MM.1S (cell line): ENCODE results near the gene APEX2.

Experiments
- DNase-seq: peaks from one replicate; pipeline ENCODE4 v3.0.0-alpha.2; 2015
- H2AFZ ChIP-seq: fragments of 300-600 bp; sonication (generic); 2 replicates; pipeline ENCODE4 v1.6.0; 2016; ENCODE audit warnings: antibody characterized with exemption, low read length
- H3F3A ChIP-seq: fragments of 300-600 bp; sonication (generic); 2 replicates; pipeline ENCODE4 v1.6.1; 2016; ENCODE audit warnings: mild to moderate bottlenecking, antibody characterized with exemption, low read length, moderate library complexity, mixed read lengths; ENCODE audit not compliant: insufficient read depth
- H3K27ac ChIP-seq: fragments of 300-600 bp; sonication (generic); 2 replicates; pipeline ENCODE4 v1.5.1; 2016; ENCODE audit warnings: mild to moderate bottlenecking, low read length
- H3K27me3 ChIP-seq: fragments of 300-600 bp; sonication (generic); replicated peaks from 2 replicates; pipeline ENCODE4 v1.6.0; 2016; ENCODE audit warnings: low read length; ENCODE audit not compliant: insufficient read depth
- H3K36me3 ChIP-seq: fragments of 300-600 bp; sonication (generic); replicated peaks from 2 replicates; pipeline ENCODE4 v1.6.1; 2016; ENCODE audit warnings: mild to moderate bottlenecking, low read length, mixed read lengths; ENCODE audit not compliant: insufficient read depth
- H3K4me1 ChIP-seq: fragments of 300-600 bp; sonication (generic); 2 replicates; pipeline ENCODE4 v1.6.1; 2016; ENCODE audit warnings: low read length, mixed read lengths
- H3K4me2 ChIP-seq: fragments of 300-600 bp; sonication (generic); 2 replicates; pipeline ENCODE4 v1.6.0; 2016; ENCODE audit warnings: low read depth, low read length
- H3K4me3 ChIP-seq: fragments of 300-600 bp; sonication (generic); 2 replicates; pipeline ENCODE4 v1.5.1; 2016; ENCODE audit warnings: low read length, mixed read lengths
- H3K79me2 ChIP-seq: fragments of 300-600 bp; sonication (generic); 2 replicates; pipeline ENCODE4 v1.6.1; 2016; ENCODE audit warnings: mixed run types, low read length, mixed read lengths
- H3K9ac ChIP-seq: fragments of 300-600 bp; sonication (generic); 2 replicates; pipeline ENCODE4 v1.6.1; 2016; ENCODE audit warnings: low read length, mixed read lengths
- H3K9me2 ChIP-seq: fragments of 300-600 bp; sonication (generic); replicated peaks from 2 replicates; pipeline ENCODE4 v1.6.1; 2016; ENCODE audit warnings: mild to moderate bottlenecking, low read length, mixed read lengths; ENCODE audit not compliant: insufficient read depth
- H3K9me3 ChIP-seq: fragments of 300-600 bp; sonication (generic); replicated peaks from 2 replicates; pipeline ENCODE4 v1.6.1; 2016; ENCODE audit warnings: mild to moderate bottlenecking, low read length, mixed read lengths; ENCODE audit not compliant: insufficient read depth
- H4K20me1 ChIP-seq: fragments of 300-600 bp; sonication (generic); 2 replicates; pipeline ENCODE4 v1.6.1; 2016; ENCODE audit warnings: mild to moderate bottlenecking, low read length, moderate library complexity, mixed read lengths; ENCODE audit not compliant: insufficient read depth
- EZH2 ChIP-seq: fragments of 300-600 bp; sonication (generic); optimal IDR thresholded peaks from 2 replicates; pipeline ENCODE3; 2017; ENCODE audit warnings: low read depth, mild to moderate bottlenecking, antibody characterized with exemption, low read length, mixed read lengths
- EZH2phosphoT487 ChIP-seq: fragments of 300-600 bp; sonication (generic); IDR thresholded peaks from 2 replicates; pipeline ENCODE4 v1.6.1; 2018; ENCODE audit warnings: antibody characterized with exemption, low read length
- TF ChIP-seq, protein P1 (sequence below): fragments of 300-600 bp; sonication (generic); IDR thresholded peaks from 2 replicates; pipeline ENCODE4 v1.5.1; 2016; ENCODE audit warnings: antibody characterized with exemption, low read length, mixed read lengths

Gene APEX2

DNA sequence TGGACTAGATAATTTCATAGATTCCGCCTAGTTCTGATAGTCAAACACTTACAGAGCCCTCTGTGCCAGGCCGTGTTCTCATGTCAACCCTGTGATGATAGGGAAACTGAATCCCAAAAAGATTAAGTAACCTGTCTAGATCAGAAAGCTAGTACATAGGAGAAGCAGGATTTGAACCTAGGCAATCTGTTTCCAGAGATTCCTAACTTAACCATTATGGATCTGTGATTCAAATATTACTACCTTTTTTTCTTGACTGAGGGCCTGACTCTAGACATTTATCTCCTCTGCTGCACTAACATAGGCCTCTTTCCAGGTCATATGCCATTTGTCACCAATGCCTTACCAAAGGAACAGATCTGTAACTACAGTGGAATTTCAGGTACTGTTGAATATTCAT is 29.1 kb downstream of the APEX2 start:
- Histone ChIP-seq H3K36me3 (no peaks in the 10 kb centered on the region), H3K9ac (no peak overlapping the region), H3K4me3 (no peak overlapping the region), H3K27me3 (no peaks in the 10 kb centered on the region), H3K4me1 (no peaks in the 10 kb centered on the region), H3K9me2 (no peaks in the 10 kb centered on the region), H3K79me2 (no peaks in the 10 kb centered on the region), H3K9me3 (no peaks in the 10 kb centered on the region), H3K4me2 (no peak overlapping the region), H3F3A (no peaks in the 10 kb centered on the region), H2AFZ (no peak overlapping the region), H4K20me1 (no peaks in the 10 kb centered on the region), H3K27ac (no peak overlapping the region)
- no peak for DNase-seq
- TF ChIP-seq, protein P1, sequence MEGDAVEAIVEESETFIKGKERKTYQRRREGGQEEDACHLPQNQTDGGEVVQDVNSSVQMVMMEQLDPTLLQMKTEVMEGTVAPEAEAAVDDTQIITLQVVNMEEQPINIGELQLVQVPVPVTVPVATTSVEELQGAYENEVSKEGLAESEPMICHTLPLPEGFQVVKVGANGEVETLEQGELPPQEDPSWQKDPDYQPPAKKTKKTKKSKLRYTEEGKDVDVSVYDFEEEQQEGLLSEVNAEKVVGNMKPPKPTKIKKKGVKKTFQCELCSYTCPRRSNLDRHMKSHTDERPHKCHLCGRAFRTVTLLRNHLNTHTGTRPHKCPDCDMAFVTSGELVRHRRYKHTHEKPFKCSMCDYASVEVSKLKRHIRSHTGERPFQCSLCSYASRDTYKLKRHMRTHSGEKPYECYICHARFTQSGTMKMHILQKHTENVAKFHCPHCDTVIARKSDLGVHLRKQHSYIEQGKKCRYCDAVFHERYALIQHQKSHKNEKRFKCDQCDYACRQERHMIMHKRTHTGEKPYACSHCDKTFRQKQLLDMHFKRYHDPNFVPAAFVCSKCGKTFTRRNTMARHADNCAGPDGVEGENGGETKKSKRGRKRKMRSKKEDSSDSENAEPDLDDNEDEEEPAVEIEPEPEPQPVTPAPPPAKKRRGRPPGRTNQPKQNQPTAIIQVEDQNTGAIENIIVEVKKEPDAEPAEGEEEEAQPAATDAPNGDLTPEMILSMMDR = no peak
- no peak for TF ChIP-seq EZH2
- no peak for TF ChIP-seq EZH2phosphoT487

DNA sequence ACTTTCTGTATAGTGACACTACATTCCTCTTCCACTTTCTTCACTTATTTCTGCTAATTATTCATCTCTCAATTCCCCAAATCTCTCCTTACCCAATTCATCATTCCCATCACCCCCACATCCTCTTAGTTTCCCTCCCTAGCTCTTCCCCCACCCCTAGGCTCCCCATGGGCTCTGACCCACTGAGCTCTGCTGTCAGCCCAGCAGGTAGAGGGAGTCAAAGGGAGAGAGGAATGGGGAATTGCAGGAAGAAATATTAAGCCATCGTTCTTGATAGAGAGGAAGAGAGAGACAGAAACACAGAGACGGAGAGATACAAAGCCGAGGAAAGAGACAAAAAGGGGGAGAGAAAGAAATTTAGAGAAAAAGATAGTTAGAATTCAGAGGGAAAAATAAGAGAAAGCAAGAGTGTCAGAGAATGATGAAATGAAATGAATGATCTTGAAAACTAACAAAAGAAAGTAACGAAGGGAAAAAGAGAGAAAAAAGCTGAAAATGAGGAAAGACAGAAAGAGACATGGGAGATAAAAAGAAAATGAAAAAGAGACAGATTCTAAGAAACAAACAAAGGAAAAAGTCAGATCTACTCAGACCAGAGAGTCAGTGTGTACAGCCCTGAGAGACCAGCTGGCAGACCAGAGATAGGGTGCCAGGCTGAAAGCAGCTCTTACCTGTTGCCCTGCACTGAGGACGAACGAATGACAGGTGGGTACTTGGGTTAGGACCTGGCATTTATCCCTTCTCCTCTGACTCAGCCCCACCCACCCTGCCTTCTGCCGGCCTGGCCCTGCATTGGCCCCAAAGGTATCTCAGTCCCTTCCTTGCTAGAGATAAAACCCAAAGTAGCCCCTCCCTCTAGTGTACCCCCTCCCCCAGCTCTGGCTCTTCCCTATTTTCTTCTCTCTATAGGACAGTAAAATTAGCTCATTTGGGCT is 30.4 kb downstream of the APEX2 start, which contains the start of gene ALAS2:
Gene ALAS2 (minus strand): TSS at position 707 of the 935 bp plus-strand sequence. CDS start 4,977 bp downstream, outside the sequence.
- no peaks in the 10 kb centered on the region for H3K79me2 ChIP-seq
- H4K20me1 ChIP-seq = no peaks in the 10 kb centered on the region
- no peak for DNase-seq
- no peaks in the 10 kb centered on the region for H3K4me1 ChIP-seq
- no peaks in the 10 kb centered on the region for H3K9me3 ChIP-seq
- H3K9me2 ChIP-seq = no peaks in the 10 kb centered on the region
- no peak for TF ChIP-seq EZH2phosphoT487
- no peak within 1 kb of the TSS for H3K4me2 ChIP-seq
- H3K27ac ChIP-seq = no peak within 1 kb of the TSS
- no peak within 1 kb of the TSS for H3K9ac ChIP-seq
- no peaks in the 10 kb centered on the region for H3F3A ChIP-seq
- H3K36me3 ChIP-seq = no peaks in the 10 kb centered on the region
- no peak within 1 kb of the TSS for H2AFZ ChIP-seq
- H3K4me3 ChIP-seq = no peak within 1 kb of the TSS
- no peaks in the 10 kb centered on the region for H3K27me3 ChIP-seq

DNA sequence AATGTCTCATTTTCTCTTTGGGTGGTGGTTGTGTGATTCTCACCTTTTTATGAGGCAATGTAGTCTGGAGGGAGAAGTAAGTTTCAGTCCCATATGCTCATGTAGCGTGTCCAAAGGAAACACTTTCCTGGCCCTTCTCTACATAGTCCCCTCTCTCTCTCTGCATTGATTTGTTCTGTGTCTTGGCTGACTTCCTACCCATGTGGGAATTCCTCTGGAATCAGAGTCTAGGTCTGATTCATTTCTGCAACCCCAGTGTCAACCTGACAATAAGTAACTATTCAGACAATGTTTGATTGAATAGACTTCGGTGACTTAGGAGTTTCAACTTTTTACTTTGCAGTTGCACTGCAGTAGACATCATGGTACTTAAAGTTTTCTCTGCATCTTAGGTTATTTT is 33.3 kb downstream of the APEX2 start:
- H3K27me3 ChIP-seq = no peaks in the 10 kb centered on the region
- no peak overlapping the region for H3K4me2 ChIP-seq
- no peak for DNase-seq
- no peak overlapping the region for H2AFZ ChIP-seq
- no peak overlapping the region for H3K4me3 ChIP-seq
- no peaks in the 10 kb centered on the region for H4K20me1 ChIP-seq
- TF ChIP-seq EZH2 = no peak
- TF ChIP-seq, protein P1 = no peak
- TF ChIP-seq EZH2phosphoT487 = no peak
- H3K4me1 ChIP-seq = no peaks in the 10 kb centered on the region
- H3K79me2 ChIP-seq = no peaks in the 10 kb centered on the region
- no peak overlapping the region for H3K27ac ChIP-seq
- no peaks in the 10 kb centered on the region for H3K9me3 ChIP-seq
- H3K36me3 ChIP-seq = no peaks in the 10 kb centered on the region
- H3F3A ChIP-seq = no peaks in the 10 kb centered on the region
- no peak overlapping the region for H3K9ac ChIP-seq
- no peaks in the 10 kb centered on the region for H3K9me2 ChIP-seq

DNA sequence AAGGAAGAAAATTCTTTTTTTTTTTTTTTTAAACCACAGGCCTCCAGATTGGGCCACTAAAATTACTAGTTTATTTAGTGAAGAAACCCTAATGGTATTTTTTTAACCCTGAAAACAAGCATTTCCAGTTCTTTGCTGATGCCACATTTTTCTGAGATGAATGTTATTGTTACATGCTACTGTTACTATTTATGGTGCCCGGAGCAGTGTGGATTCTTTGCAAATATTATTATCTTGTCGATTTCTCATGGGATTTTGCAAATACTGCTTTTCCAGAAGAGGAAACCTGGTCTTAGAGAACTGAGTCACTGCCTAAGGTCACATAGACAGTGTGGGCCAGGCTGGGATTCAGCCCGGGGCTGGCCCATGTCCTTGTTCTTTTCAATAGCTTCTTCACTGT is 39.3 kb downstream of the APEX2 start:
- TF ChIP-seq EZH2 (no peak), EZH2phosphoT487 (no peak)
- TF ChIP-seq, protein P1 = no peak
- Histone ChIP-seq H3K4me2 (no peak overlapping the region), H3K9ac (no peak overlapping the region)

More for the DNA sequence above, 39.3 kb downstream of the APEX2 start:
- Histone ChIP-seq H3K27me3 (no peaks in the 10 kb centered on the region), H3K79me2 (no peaks in the 10 kb centered on the region), H3K9me2 (no peaks in the 10 kb centered on the region), H3K27ac (no peak overlapping the region), H3K9me3 (no peaks in the 10 kb centered on the region), H2AFZ (no peak overlapping the region), H3K4me3 (no peak overlapping the region), H3F3A (no peaks in the 10 kb centered on the region), H3K4me1 (no peaks in the 10 kb centered on the region), H3K36me3 (no peaks in the 10 kb centered on the region), H4K20me1 (no peaks in the 10 kb centered on the region)
- no peak for DNase-seq
